Spleen (tissue), 11 donors: ENCODE measurements around the gene SECISBP2. TPM values are rescaled to one million over a fixed set of nuclear protein-coding genes. Genes with fewer than 3 reads are reported as not detected.

Source experiments
- microRNA-seq, 3 donors: library from miRNA; unstranded; fragments of <30 nt; microRNA quantifications; one replicate each; pipeline versions ENCODE4 to v1.1.0, GENCODE V29; 2019 to 2020
- polyA plus RNA-seq, 3 donors: library from polyadenylated mRNA; stranded (reverse); fragments of 200-250 nt; gene quantifications; one replicate each; pipeline ENCODE4 v1.2.1, GENCODE V29; 2013
- small RNA-seq, 4 donors: library from RNA; depleted of rRNA; stranded (forward); fragments of <200 nt; gene quantifications; one replicate each; pipeline ENCODE3, GENCODE V24; 2016
- total RNA-seq, 7 donors: library from RNA; depleted of rRNA in 3 of 7; stranded (reverse); fragments of >200 nt in 3 of 7; fragmentation: NEBNext Ultra II Directional in 4 of 7; extraction: Animal tissue kit (Norgen Biotek cat#: 25700) in 4 of 7; gene quantifications; one replicate each; pipeline versions ENCODE4 v1.1.0 to v1.2.1, GENCODE V29; 2016 to 2021
- donor health status: healthy with polysubstance abuse.
- donor health status: DM: no; HTN: no; CAD: no; lungs with moderate emphysema.
- donor health status: DM: no; HTN: no; CAD: no.
- donor health status: Bipolar disorder and iron deficiency.
- donor health status: healthy.
- donor health status: DM: no; HTN: no; CAD: no.
- donor health status: DM: yes; HTN: yes; CAD: no.

SECISBP2 gene
- total and polyA plus RNA-seq, 10 donors, result 20.7 to 117 (median 82.3) TPM

Small RNA genes lying within 50 kb of the gene (microRNA-seq; reads per million reads assigned to microRNA genes)
- 0 reads per million in 3 donors for gene MIR3153

Small RNA genes lying within 50 kb of the gene (small RNA-seq; reads per million reads assigned to genes)
- 0 reads per million in 4 donors for gene MIR3153

Other genes starting within 250 kb of the SECISBP2 start
- under 1 TPM in 6 of 7 donors, not detected in 1; 0.05 to 0.70 (median 0.09) TPM for gene SHC3, start 139.7 kb upstream of the SECISBP2 start, total RNA-seq
- gene SHC3, start 139.7 kb upstream of the SECISBP2 start, polyA plus RNA-seq, result under 1 TPM; 0.03 to 0.06 (median 0.04) TPM
- gene CKS2, start 7.3 kb upstream of the SECISBP2 start, total RNA-seq, result 10 to 100 TPM in 6 of 7 donors, 1 to 10 TPM in 1; 9.2 to 27.3 (median 13.9) TPM
- 100 to 1,000 TPM in 2 of 3 donors, 10 to 100 TPM in 1; 50.0 to 142 (median 109) TPM for gene CKS2, start 7.3 kb upstream of the SECISBP2 start, polyA plus RNA-seq
- 100 to 1,000 TPM in 6 of 7 donors, 10 to 100 TPM in 1; 81.6 to 193 (median 171) TPM for gene SEMA4D, start 179.6 kb downstream of the SECISBP2 start, total RNA-seq
- 10 to 100 TPM; 23.0 to 32.3 (median 31.5) TPM for gene SEMA4D, start 179.6 kb downstream of the SECISBP2 start, polyA plus RNA-seq